CD4-positive, alpha-beta memory T cell (primary cell): ENCODE data around the gene CBX2. TPM values are rescaled to one million over a fixed set of nuclear protein-coding genes. Genes with fewer than 3 reads are reported as not detected.

Experiments
- CTCF ChIA-PET: fragments of 350-600 bp; sonication (Branson Sonifier 250); formaldehyde crosslinking; loops from one replicate; lab custom pipeline; 2021; ENCODE audit warnings: inconsistent platforms; ENCODE audit not compliant: partially characterized antibody; lab: Charles Lee
- POLR2A ChIA-PET: fragments of 350-600 bp; sonication (Branson Sonifier 250); formaldehyde crosslinking; loops from one replicate; lab custom pipeline; 2021; ENCODE audit not compliant: partially characterized antibody; lab: Charles Lee
- DNase-seq, 5 donors: peaks; one replicate each; pipeline versions ENCODE4 v3.0.0 to v3.0.0-alpha.2; 2020 to 2022; ENCODE audit warnings: mixed read lengths in 1 of 5
- H3K27ac ChIP-seq: one replicate; pipeline ENCODE4 v1.7.0; 2013; ENCODE audit warnings: low read depth, low read length
- H3K27me3 ChIP-seq: 2 replicates; pipeline ENCODE4 v1.7.0; 2013; ENCODE audit warnings: mild to moderate bottlenecking, low read length, moderate library complexity; ENCODE audit not compliant: insufficient read depth
- H3K36me3 ChIP-seq: 2 replicates; pipeline ENCODE4 v1.7.0; 2013; ENCODE audit warnings: mild to moderate bottlenecking, low read length, moderate library complexity; ENCODE audit not compliant: insufficient read depth
- H3K4me1 ChIP-seq: 2 replicates; pipeline ENCODE4 v1.7.0; 2013; ENCODE audit warnings: mild to moderate bottlenecking, low read length, moderate library complexity; ENCODE audit not compliant: insufficient read depth
- H3K4me3 ChIP-seq, 2 donors: one replicate each; pipeline ENCODE4 v1.7.0; 2013; ENCODE audit warnings: low read length in 2 of 2, mild to moderate bottlenecking in 1 of 2
- H3K9me3 ChIP-seq, 2 donors: one replicate each; pipeline ENCODE4 v1.7.0; 2013; ENCODE audit warnings: low read length in 2 of 2, control low read depth in 1 of 2; ENCODE audit not compliant: control insufficient read depth in 1 of 2
- H3K27ac Mint-ChIP-seq, 7 donors: one replicate each; pipeline ENCODE4 v1.8.0; 2020 to 2021; ENCODE audit warnings: mixed read lengths in 7 of 7, mild to moderate bottlenecking in 6 of 7, inconsistent platforms in 3 of 7, moderate library complexity in 3 of 7
- H3K27me3 Mint-ChIP-seq, 2 donors: one replicate each; pipeline ENCODE4 v1.8.0; 2020 to 2021; ENCODE audit warnings: mixed read lengths in 2 of 2
- H3K36me3 Mint-ChIP-seq, 2 donors: one replicate each; pipeline ENCODE4 v1.8.0; 2020 to 2021; ENCODE audit warnings: mixed read lengths in 2 of 2, inconsistent platforms in 1 of 2, mild to moderate bottlenecking in 1 of 2
- H3K4me1 Mint-ChIP-seq, 4 donors: one replicate each; pipeline ENCODE4 v1.8.0; 2020 to 2021; ENCODE audit warnings: mixed read lengths in 4 of 4, mild to moderate bottlenecking in 1 of 4
- H3K4me3 Mint-ChIP-seq, 8 donors: one replicate each; pipeline ENCODE4 v1.8.0; 2020 to 2021; ENCODE audit warnings: mixed read lengths in 8 of 8, mild to moderate bottlenecking in 7 of 8, moderate library complexity in 6 of 8, inconsistent platforms in 3 of 8
- H3K9me3 Mint-ChIP-seq, 8 donors: one replicate each; pipeline ENCODE4 v1.8.0; 2020 to 2021; ENCODE audit warnings: mixed read lengths in 8 of 8, mild to moderate bottlenecking in 5 of 8, inconsistent platforms in 3 of 8, moderate library complexity in 1 of 8
- intact Hi-C: fragments of 100-400 bp; cut with micrococcal nuclease; formaldehyde crosslinking; loops from one replicate; pipeline ENCODE4 v1.15.1; 2023
- polyA plus RNA-seq, 2 donors: library from polyadenylated mRNA; unstranded; fragments of 300-500 nt; fragmentation: Illumina TruSeq; gene quantifications; one replicate each; pipeline ENCODE4 v1.2.3, GENCODE V29; 2021
- total RNA-seq, 2 experiments: library from RNA; stranded (reverse); gene quantifications; one replicate each; pipeline ENCODE4 v1.2.3, GENCODE V29; 2021

The CBX2 gene
- total and polyA plus RNA-seq, 4 experiments from 2014 or later: 0.06 to 0.44 TPM; not detected in 2

- Mint-ChIP-seq H3K27me3 (peaks cover 57 to 64% of the 10 kb centered on the region in 2 donors), H3K36me3 (peaks cover 0 to 5% of the 10 kb centered on the region in 2 donors), H3K9me3 (peaks cover 0 to 16% (median under 1%) of the 10 kb centered on the region in 8 donors), H3K27ac (peak overlapping the region in 1 of 7 donors; percentile 84), H3K4me3 (peak overlapping the region in 1 of 8 donors; percentile 36), H3K4me1 (peaks cover 15 to 50% (median 29%) of the 10 kb centered on the region in 4 donors)
- Histone ChIP-seq H3K9me3 (no peaks in the 10 kb centered on the region), H3K4me3 (no peak overlapping the region), H3K27ac (no peak overlapping the region), H3K36me3 (no peaks in the 10 kb centered on the region), H3K27me3 (peaks cover 75% of the 10 kb centered on the region), H3K4me1 (peaks cover 47% of the 10 kb centered on the region)
- DNase-seq: no peak
- intact Hi-C loops: loop anchor here (1.0 to 10.0 kb wide), 4 partner anchors 12 to 183 kb away; partner anchors contain the start of genes CBX4 and CBX8
- ChIA-PET CTCF (interaction anchor here (1.0 to 1.5 kb wide), 2 partner anchors 25 to 158 kb away, joined by 3 read pairs; no protein-coding TSS in a partner anchor), POLR2A (interaction anchor here (10.4 to 32.1 kb wide), 2 partner anchors 11 to 28 kb away, joined by 79 to 503 read pairs; partner anchors contain the start of genes CBX4 and CBX8)
Measured at GRCh38 chr17:79809530-79810129, 31.7 kb downstream of the CBX2 start.

GRCh38 chr17:79810130-79811010, 32.4 kb downstream of the CBX2 start:
- ChIA-PET POLR2A (interaction anchor here (1.8 to 32.1 kb wide), 3 partner anchors 11 to 27 kb away, joined by 5 to 503 read pairs (median 79); partner anchors contain the start of genes CBX4 and CBX8), CTCF (interaction anchor here (1.0 to 2.0 kb wide), 6 partner anchors 16 to 182 kb away, joined by 3 to 6 read pairs (median 5); no protein-coding TSS in a partner anchor)
- H3K27ac ChIP-seq: no peak overlapping the region
- H3K4me3 Mint-ChIP-seq: peak overlapping the region in 6 of 8 donors; percentile 27 to 77 (median 51)
- peaks cover 69% of the 10 kb centered on the region for H3K27me3 ChIP-seq
- peaks cover 50 to 56% of the 10 kb centered on the region in 2 donors for H3K27me3 Mint-ChIP-seq
- H3K9me3 ChIP-seq: no peaks in the 10 kb centered on the region
- peaks cover 14 to 44% (median 25%) of the 10 kb centered on the region in 4 donors for H3K4me1 Mint-ChIP-seq
- peak overlapping the region in 4 of 7 donors; percentile 51 to 88 (median 78) for H3K27ac Mint-ChIP-seq
- peaks cover 47% of the 10 kb centered on the region for H3K4me1 ChIP-seq
- intact Hi-C loops: loop anchor here (1.0 to 10.0 kb wide), 4 partner anchors 13 to 182 kb away; partner anchors contain the start of genes CBX4 and CBX8
- H3K36me3 ChIP-seq: no peaks in the 10 kb centered on the region
- peak overlapping the region in 1 of 2 donors; percentile 35 for H3K4me3 ChIP-seq
- peaks cover 0 to 5% of the 10 kb centered on the region in 2 donors for H3K36me3 Mint-ChIP-seq
- H3K9me3 Mint-ChIP-seq: peaks cover 0 to 10% (median 0%) of the 10 kb centered on the region in 8 donors
- DNase-seq: peak; percentile 68 to 84 (median 75)

GRCh38 chr17:79811011-79811867, 33.3 kb downstream of the CBX2 start:
- H3K9me3 ChIP-seq: no peaks in the 10 kb centered on the region
- H3K27me3 ChIP-seq: peaks cover 64% of the 10 kb centered on the region
- H3K27me3 Mint-ChIP-seq: peaks cover 47 to 54% of the 10 kb centered on the region in 2 donors
- no peaks in the 10 kb centered on the region for H3K36me3 ChIP-seq
- intact Hi-C loops: loop anchor here (2.0 to 10.0 kb wide), 3 partner anchors 28 to 181 kb away; partner anchors contain the start of gene CBX4
- H3K36me3 Mint-ChIP-seq: no peaks in the 10 kb centered on the region
- H3K4me1 ChIP-seq: peaks cover 46% of the 10 kb centered on the region
- no peak overlapping the region for H3K27ac ChIP-seq
- CTCF ChIA-PET: interaction anchor here (1.0 to 2.0 kb wide), 8 partner anchors 15 to 186 kb away, joined by 3 to 6 read pairs (median 5); partner anchors contain the start of gene CBX8
- H3K27ac Mint-ChIP-seq: peak overlapping the region in 4 of 7 donors; percentile 72 to 88 (median 82)
- DNase-seq: peak in 1 of 5 donors; percentile 50
- peaks cover 0 to 7% (median 0%) of the 10 kb centered on the region in 8 donors for H3K9me3 Mint-ChIP-seq
- POLR2A ChIA-PET: interaction anchor here (1.3 to 32.1 kb wide), 4 partner anchors 10 to 65 kb away, joined by 3 to 503 read pairs (median 42); partner anchors contain the start of genes CBX4 and CBX8
- peak overlapping the region in 1 of 2 donors; percentile 3 for H3K4me3 ChIP-seq
- H3K4me1 Mint-ChIP-seq: peaks cover 14 to 42% (median 24%) of the 10 kb centered on the region in 4 donors
- peak overlapping the region in 7 of 8 donors; percentile 27 to 77 (median 63) for H3K4me3 Mint-ChIP-seq

GRCh38 chr17:79811868-79812352, 34.0 kb downstream of the CBX2 start:
- H3K36me3 ChIP-seq: no peaks in the 10 kb centered on the region
- Mint-ChIP-seq H3K27ac (peak overlapping the region in 4 of 7 donors; percentile 48 to 85 (median 70)), H3K9me3 (peaks cover 0 to 7% (median 0%) of the 10 kb centered on the region in 8 donors), H3K4me1 (peaks cover 14 to 44% (median 24%) of the 10 kb centered on the region in 4 donors), H3K4me3 (peak overlapping the region; percentile 31 to 75 (median 64)), H3K36me3 (no peaks in the 10 kb centered on the region), H3K27me3 (peaks cover 46 to 54% of the 10 kb centered on the region in 2 donors)
- no peaks in the 10 kb centered on the region for H3K9me3 ChIP-seq
- ChIA-PET POLR2A (interaction anchor here (0.7 to 32.1 kb wide), 7 partner anchors 10 to 66 kb away, joined by 3 to 503 read pairs (median 5); partner anchors contain the start of genes CBX4 and CBX8), CTCF (interaction anchor here (1.0 to 2.0 kb wide), 7 partner anchors 15 to 185 kb away, joined by 3 to 6 read pairs (median 5); partner anchors contain the start of gene CBX8)
- peaks cover 46% of the 10 kb centered on the region for H3K4me1 ChIP-seq
- intact Hi-C loops: loop anchor here (2.0 to 10.0 kb wide), 3 partner anchors 27 to 180 kb away; partner anchors contain the start of gene CBX4
- H3K4me3 ChIP-seq: no peak overlapping the region
- DNase-seq: no peak
- peaks cover 60% of the 10 kb centered on the region for H3K27me3 ChIP-seq
- H3K27ac ChIP-seq: no peak overlapping the region

- Histone ChIP-seq H3K36me3 (no peaks in the 10 kb centered on the region), H3K27me3 (peaks cover 53% of the 10 kb centered on the region), H3K27ac (no peak overlapping the region), H3K4me1 (peaks cover 46% of the 10 kb centered on the region), H3K9me3 (no peaks in the 10 kb centered on the region), H3K4me3 (no peak overlapping the region)
- H3K36me3 Mint-ChIP-seq: no peaks in the 10 kb centered on the region
- H3K27ac Mint-ChIP-seq: peak overlapping the region in 3 of 7 donors; percentile 48 to 85 (median 78)
- H3K9me3 Mint-ChIP-seq: peaks cover 0 to 7% (median 0%) of the 10 kb centered on the region in 8 donors
- peaks cover 14 to 44% (median 24%) of the 10 kb centered on the region in 4 donors for H3K4me1 Mint-ChIP-seq
- CTCF ChIA-PET: interaction anchor here (1.2 to 1.9 kb wide), 4 partner anchors 16 to 184 kb away, joined by 3 to 6 read pairs (median 4); partner anchors contain the start of gene CBX8
- peak overlapping the region; percentile 63 to 78 (median 70) for H3K4me3 Mint-ChIP-seq
- intact Hi-C loops: loop anchor here (5.0 to 10.0 kb wide), 2 partner anchors 68 to 180 kb away; no protein-coding TSS in a partner anchor
- H3K27me3 Mint-ChIP-seq: peaks cover 42 to 50% of the 10 kb centered on the region in 2 donors
- POLR2A ChIA-PET: interaction anchor here (0.7 to 32.1 kb wide), 6 partner anchors 9 to 66 kb away, joined by 3 to 503 read pairs (median 4); partner anchors contain the start of genes CBX4 and CBX8
- peak in 1 of 5 donors; percentile 46 for DNase-seq
Measured at GRCh38 chr17:79812353-79813258, 34.7 kb downstream of the CBX2 start.
